Osteoblast (primary cell): ENCODE results near the gene S1PR5. TPM values are rescaled to one million over a fixed set of nuclear protein-coding genes. Genes with fewer than 3 reads are reported as not detected.
A peak's percentile ranks its signal among the peaks of the same experiment; 100 is the strongest.

Experiments used
- DNase-seq: peaks from one replicate; pipeline ENCODE4 v3.0.0; 2011; ENCODE audit warnings: low spot score, mixed read lengths; ENCODE audit not compliant: insufficient read length; ENCODE audit errors: missing footprints
- H2AFZ ChIP-seq: 2 replicates; pipeline ENCODE4 v1.6.0; 2011; ENCODE audit warnings: mild to moderate bottlenecking, low read length
- H3K27ac ChIP-seq: 2 replicates; pipeline ENCODE4 v1.5.1; 2011; ENCODE audit warnings: mild to moderate bottlenecking, low read depth, low read length, moderate library complexity
- H3K27me3 ChIP-seq: 2 replicates; pipeline ENCODE4 v1.6.0; 2012; ENCODE audit warnings: mild to moderate bottlenecking, control low read depth, inconsistent platforms, low read length, moderate library complexity; ENCODE audit not compliant: insufficient read depth
- H3K36me3 ChIP-seq: 2 replicates; pipeline ENCODE4 v1.5.1; 2011; ENCODE audit warnings: mild to moderate bottlenecking, low read length, control low read depth, moderate library complexity; ENCODE audit not compliant: insufficient read depth
- H3K4me1 ChIP-seq: 2 replicates; pipeline ENCODE4 v1.5.1; 2011; ENCODE audit warnings: mild to moderate bottlenecking, low read length, control low read depth, moderate library complexity; ENCODE audit not compliant: insufficient read depth
- H3K4me2 ChIP-seq: 2 replicates; pipeline ENCODE4 v1.6.0; 2011; ENCODE audit warnings: mild to moderate bottlenecking, low read length; ENCODE audit not compliant: insufficient read depth
- H3K4me3 ChIP-seq: fragments of 200-600 bp; sonication (generic); 3 replicates; pipeline ENCODE4 v1.5.1; 2012; ENCODE audit warnings: mild to moderate bottlenecking, low read length, inconsistent platforms; ENCODE audit not compliant: insufficient read depth
- H3K79me2 ChIP-seq: 2 replicates; pipeline ENCODE4 v1.6.0; 2012; ENCODE audit warnings: mild to moderate bottlenecking, low read length, control low read depth, inconsistent platforms; ENCODE audit not compliant: insufficient read depth
- H3K9me3 ChIP-seq: 2 replicates; pipeline ENCODE4 v1.5.1; 2011; ENCODE audit warnings: low read depth, low read length, control low read depth
- H4K20me1 ChIP-seq: 2 replicates; pipeline ENCODE4 v1.6.0; 2012; ENCODE audit warnings: mild to moderate bottlenecking, low read length, control low read depth; ENCODE audit not compliant: insufficient read depth
- CTCF ChIP-seq: IDR thresholded peaks from 2 replicates; pipeline ENCODE4 v1.5.1; 2011; ENCODE audit warnings: mild to moderate bottlenecking, low read depth, low read length, moderate library complexity; ENCODE audit errors: extremely low read depth
- total RNA-seq: library from RNA; depleted of rRNA; stranded (reverse); fragments of >200 nt; gene quantifications from 2 replicates; pipeline ENCODE4 v1.2.3, GENCODE V29; 2012

Gene S1PR5
- total RNA-seq, 1 donor, result 0.36 TPM

- Histone ChIP-seq H2AFZ (no peak overlapping the region), H3K9me3 (no peaks in the 10 kb centered on the region), H3K4me3 (no peak overlapping the region), H3K4me2 (no peak overlapping the region), H3K4me1 (peaks cover 12% of the 10 kb centered on the region), H4K20me1 (no peaks in the 10 kb centered on the region), H3K27ac (no peak overlapping the region), H3K27me3 (no peaks in the 10 kb centered on the region), H3K79me2 (no peaks in the 10 kb centered on the region), H3K36me3 (no peaks in the 10 kb centered on the region)
- no peak for TF ChIP-seq CTCF
- peak; percentile 15 for DNase-seq
Measured at GRCh38 chr19:10474962-10475451, 42.2 kb downstream of the S1PR5 start.

DNA sequence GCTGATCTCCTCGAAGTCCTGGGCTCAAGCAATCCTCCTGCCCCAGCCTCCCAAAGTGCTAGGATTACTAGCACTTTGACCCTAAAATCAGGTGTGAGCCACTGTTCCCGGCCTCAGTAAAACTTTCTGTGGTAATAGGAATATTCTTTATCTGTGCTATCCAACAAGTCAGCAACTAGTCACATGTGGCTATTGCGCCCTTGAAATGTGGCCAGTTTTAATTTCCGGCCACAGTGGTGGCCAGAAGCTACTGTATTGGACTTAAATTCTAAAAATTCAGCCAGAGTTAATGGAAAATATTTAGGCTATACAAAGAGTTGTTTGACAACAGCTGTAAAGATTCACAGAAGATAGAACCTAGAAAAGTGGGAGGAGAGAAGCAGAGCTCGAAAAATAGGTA lies 44.1 kb downstream of the S1PR5 start:
- H4K20me1 ChIP-seq, result no peaks in the 10 kb centered on the region
- H3K27ac ChIP-seq, result no peak overlapping the region
- no peaks in the 10 kb centered on the region for H3K27me3 ChIP-seq
- H3K4me3 ChIP-seq, result no peak overlapping the region
- H2AFZ ChIP-seq, result no peak overlapping the region
- H3K4me1 ChIP-seq, result no peaks in the 10 kb centered on the region
- no peak for DNase-seq
- H3K79me2 ChIP-seq, result no peaks in the 10 kb centered on the region
- no peak for TF ChIP-seq CTCF
- no peaks in the 10 kb centered on the region for H3K36me3 ChIP-seq
- H3K9me3 ChIP-seq, result no peaks in the 10 kb centered on the region
- H3K4me2 ChIP-seq, result no peak overlapping the region

DNA sequence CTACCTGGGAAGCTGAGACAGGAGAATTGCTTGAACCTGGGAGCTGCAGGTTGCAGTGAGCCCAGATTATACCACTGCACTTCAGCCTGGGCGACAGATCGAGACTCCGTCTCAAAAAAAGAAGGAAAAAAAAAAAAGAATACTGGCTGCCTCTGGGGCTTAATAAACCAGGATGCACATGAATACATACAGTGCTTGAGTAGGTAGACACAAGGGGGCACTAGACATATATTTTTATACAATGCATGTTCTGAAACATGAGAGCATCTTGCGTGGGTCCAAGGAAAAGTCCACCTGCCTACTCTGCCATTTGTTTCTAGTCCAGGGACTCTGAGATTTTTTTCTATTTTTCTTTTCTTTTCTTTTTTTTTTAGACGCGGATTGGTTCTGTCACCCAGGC lies 45.3 kb downstream of the S1PR5 start:
- no peaks in the 10 kb centered on the region for H3K4me1 ChIP-seq
- H3K9me3 ChIP-seq, result no peaks in the 10 kb centered on the region
- H2AFZ ChIP-seq, result no peak overlapping the region
- no peaks in the 10 kb centered on the region for H3K27me3 ChIP-seq
- H3K4me3 ChIP-seq, result no peak overlapping the region
- DNase-seq, result peak; percentile 88
- TF ChIP-seq CTCF, result peak; percentile 53
- H3K4me2 ChIP-seq, result no peak overlapping the region
- H3K79me2 ChIP-seq, result no peaks in the 10 kb centered on the region
- no peaks in the 10 kb centered on the region for H3K36me3 ChIP-seq
- H3K27ac ChIP-seq, result no peak overlapping the region
- H4K20me1 ChIP-seq, result no peaks in the 10 kb centered on the region

DNA sequence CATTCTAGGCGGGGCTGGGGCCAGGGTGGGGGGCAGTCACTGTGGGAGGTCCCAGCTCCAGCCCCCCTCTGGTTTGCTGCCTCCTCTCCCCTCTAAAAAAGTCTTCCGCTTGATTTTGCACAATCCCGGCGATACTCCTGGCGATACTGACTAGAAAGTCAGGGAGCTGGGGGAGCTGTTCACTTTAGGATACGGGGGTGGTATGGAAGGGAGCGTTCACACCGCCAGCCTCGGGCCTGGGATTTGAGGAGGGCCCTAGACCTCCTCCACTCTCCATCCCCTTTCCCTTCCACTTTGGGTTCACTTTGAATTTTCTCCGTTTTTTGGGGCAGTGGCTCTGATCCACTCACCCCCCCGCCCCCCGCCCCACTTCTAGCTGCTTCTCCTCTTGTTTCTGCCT lies 49.1 kb downstream of the S1PR5 start:
- Histone ChIP-seq H3K27me3 (no peaks in the 10 kb centered on the region), H3K9me3 (no peaks in the 10 kb centered on the region), H2AFZ (no peak overlapping the region), H3K27ac (no peak overlapping the region), H3K36me3 (no peaks in the 10 kb centered on the region), H3K4me1 (no peaks in the 10 kb centered on the region), H3K79me2 (no peaks in the 10 kb centered on the region), H3K4me2 (no peak overlapping the region), H4K20me1 (no peaks in the 10 kb centered on the region), H3K4me3 (no peak overlapping the region)
- no peak for TF ChIP-seq CTCF
- DNase-seq, result peak; percentile 23
